Loucy (cell line): Measurements from ENCODE around the gene ITSN2.

ENCODE experiments used
- CTCF ChIP-seq: fragments of 200-600 bp; sonication (generic); conservative IDR thresholded peaks from 2 replicates; pipeline ENCODE4 v1.5.1; 2014; ENCODE audit warnings: mild to moderate bottlenecking, antibody characterized with exemption, low read length
- EZH2phosphoT487 ChIP-seq: fragments of 200-600 bp; IDR thresholded peaks from 2 replicates; pipeline ENCODE4 v1.6.1; 2018; ENCODE audit warnings: antibody characterized with exemption, mild to moderate bottlenecking, moderate library complexity, borderline replicate concordance

GRCh38 chr2:24351981-24352380 is 8.4 kb downstream of the ITSN2 start:
- peak; percentile 38; the same call in 1 of the 2 replicates for TF ChIP-seq CTCF
- no peak for TF ChIP-seq EZH2phosphoT487
